Spleen (tissue), 7 donors: ENCODE results near the gene CTTNBP2NL.

ENCODE experiments used
- POLR2A ChIP-seq, 3 donors: fragments of 450-650 bp; IDR thresholded peaks; one replicate each; pipeline ENCODE4 v1.5.1; 2017; ENCODE audit warnings: antibody characterized with exemption in 3 of 3, mild to moderate bottlenecking in 1 of 3
- POLR2AphosphoS5 ChIP-seq, 3 donors: sonication (generic); formaldehyde crosslinking; IDR thresholded peaks; one replicate each; pipeline ENCODE4 v1.5.1; 2017; ENCODE audit warnings: antibody characterized with exemption in 3 of 3
- TF ChIP-seq, protein P1 (sequence below), 11 experiments: fragments of 200-600 bp in 7 of 11; fragments of 450-650 bp in 4 of 11; sonication (generic) in 4 of 11; IDR thresholded peaks in 8 of 11; conservative IDR thresholded peaks in 3 of 11; 1 replicate in 7 of 11; 2 replicates in 4 of 11; pipeline versions ENCODE4 v1.4.0 to v1.8.0; 2016 to 2021; ENCODE audit warnings: antibody characterized with exemption in 11 of 11, inconsistent platforms in 4 of 11, mild to moderate bottlenecking in 1 of 11
- donor health status: DM: no; HTN: no; CAD: no; lungs with moderate emphysema.
- donor health status: DM: no; HTN: no; CAD: no.
- donor health status: DM: no; HTN: no; CAD: no.

DNA sequence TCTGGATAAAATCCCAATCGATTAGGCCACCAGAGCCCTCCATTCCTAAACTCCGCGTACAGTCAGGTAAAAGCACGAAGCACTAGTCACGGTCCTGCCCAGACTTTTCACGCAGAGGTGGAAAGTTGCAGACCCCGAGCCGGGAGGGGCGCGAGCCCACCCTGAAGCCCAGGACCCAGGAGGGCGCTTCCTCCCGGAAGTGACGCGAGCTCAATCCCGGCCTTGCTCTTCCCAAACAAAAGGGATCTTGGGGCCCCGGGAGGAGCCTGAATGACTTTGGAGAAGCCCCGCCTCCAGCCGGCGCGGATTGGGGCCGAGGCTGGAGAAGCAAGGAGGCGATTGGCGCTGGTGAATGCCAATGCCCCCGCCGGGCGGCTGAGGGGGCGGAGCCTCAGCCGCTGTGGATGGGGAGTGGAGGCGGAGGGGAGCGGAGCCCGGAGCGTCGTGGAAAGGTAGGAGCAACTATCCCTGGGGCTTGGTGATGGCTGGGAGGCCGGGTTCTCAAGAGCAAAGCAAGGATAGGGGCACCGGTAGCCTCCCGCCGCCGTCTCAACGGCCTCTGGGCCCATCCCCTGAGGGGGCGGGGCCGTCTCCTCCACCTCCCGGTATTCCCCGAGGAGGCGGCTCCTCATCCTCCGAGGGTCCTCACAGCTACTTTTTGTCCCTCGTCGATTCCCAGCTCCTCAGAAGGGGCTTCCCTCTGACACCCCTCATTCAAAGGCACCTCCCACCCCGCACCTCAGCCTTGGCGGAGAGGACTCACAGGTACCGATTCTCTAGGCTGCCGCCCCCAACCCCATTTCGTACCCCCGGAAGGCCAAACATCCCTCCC lies at the start of gene CTTNBP2NL:
- TF ChIP-seq, protein P1, sequence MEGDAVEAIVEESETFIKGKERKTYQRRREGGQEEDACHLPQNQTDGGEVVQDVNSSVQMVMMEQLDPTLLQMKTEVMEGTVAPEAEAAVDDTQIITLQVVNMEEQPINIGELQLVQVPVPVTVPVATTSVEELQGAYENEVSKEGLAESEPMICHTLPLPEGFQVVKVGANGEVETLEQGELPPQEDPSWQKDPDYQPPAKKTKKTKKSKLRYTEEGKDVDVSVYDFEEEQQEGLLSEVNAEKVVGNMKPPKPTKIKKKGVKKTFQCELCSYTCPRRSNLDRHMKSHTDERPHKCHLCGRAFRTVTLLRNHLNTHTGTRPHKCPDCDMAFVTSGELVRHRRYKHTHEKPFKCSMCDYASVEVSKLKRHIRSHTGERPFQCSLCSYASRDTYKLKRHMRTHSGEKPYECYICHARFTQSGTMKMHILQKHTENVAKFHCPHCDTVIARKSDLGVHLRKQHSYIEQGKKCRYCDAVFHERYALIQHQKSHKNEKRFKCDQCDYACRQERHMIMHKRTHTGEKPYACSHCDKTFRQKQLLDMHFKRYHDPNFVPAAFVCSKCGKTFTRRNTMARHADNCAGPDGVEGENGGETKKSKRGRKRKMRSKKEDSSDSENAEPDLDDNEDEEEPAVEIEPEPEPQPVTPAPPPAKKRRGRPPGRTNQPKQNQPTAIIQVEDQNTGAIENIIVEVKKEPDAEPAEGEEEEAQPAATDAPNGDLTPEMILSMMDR (IDR thresholded peaks at IDR 0.05 in 8 of 11, conservative IDR thresholded peaks at IDR 0.05 in 3 of 11): peak in 2 of 11 experiments; percentile 11 to 31
- TF ChIP-seq POLR2A (IDR thresholded peaks at IDR 0.05): no peak
- TF ChIP-seq POLR2AphosphoS5 (IDR thresholded peaks at IDR 0.05): peak; percentile 69 to 86 (median 82)
